WTC11 (cell line): ENCODE data around the gene STIMATE.

Experiments
- CTCF ChIP-seq: fragments of 200-600 bp; IDR thresholded peaks from 2 replicates; pipeline ENCODE4 v1.8.0; 2022; ENCODE audit warnings: antibody characterized with exemption
- E2F4 ChIP-seq: sonication (generic); formaldehyde crosslinking; IDR thresholded peaks from 2 replicates; pipeline ENCODE4 v1.8.1; 2022; ENCODE audit warnings: low read depth, mild to moderate bottlenecking, moderate library complexity, missing genetic modification reagents, borderline replicate concordance
- ESRRA ChIP-seq: sonication (generic); formaldehyde crosslinking; IDR thresholded peaks from 2 replicates; pipeline ENCODE4 v1.8.1; 2022; ENCODE audit warnings: mild to moderate bottlenecking, missing genetic modification reagents, borderline replicate concordance
- GRHL2 ChIP-seq: fragments of 250-450 bp; sonication (Bioruptor Pico); IDR thresholded peaks from 2 replicates; pipeline ENCODE4 v1.8.0; 2022; ENCODE audit warnings: mild to moderate bottlenecking, moderate library complexity; ENCODE audit not compliant: insufficient replicate concordance, severe bottlenecking
- IRF2 ChIP-seq: sonication (generic); formaldehyde crosslinking; IDR thresholded peaks from 2 replicates; pipeline ENCODE4 v1.8.0; 2022; ENCODE audit warnings: low read depth, missing genetic modification reagents, borderline replicate concordance
- JAZF1 ChIP-seq: fragments of 250-450 bp; sonication (Bioruptor Pico); IDR thresholded peaks from 2 replicates; pipeline ENCODE4 v1.9.0; 2021; ENCODE audit warnings: moderate library complexity, mild to moderate bottlenecking, inconsistent platforms
- NFE2L1 ChIP-seq: sonication (generic); formaldehyde crosslinking; IDR thresholded peaks from 2 replicates; pipeline ENCODE4 v1.8.1; 2023; ENCODE audit warnings: missing genetic modification reagents
- SP1 ChIP-seq: sonication (generic); formaldehyde crosslinking; conservative IDR thresholded peaks from 2 replicates; pipeline ENCODE4 v1.8.1; 2022; ENCODE audit warnings: missing genetic modification reagents
- STAT6 ChIP-seq: sonication (generic); formaldehyde crosslinking; conservative IDR thresholded peaks from 2 replicates; pipeline ENCODE4 v1.8.1; 2023; ENCODE audit warnings: mild to moderate bottlenecking, low read depth, missing genetic modification reagents, moderate library complexity
- TEAD4 ChIP-seq: sonication (generic); formaldehyde crosslinking; IDR thresholded peaks from 2 replicates; pipeline ENCODE4 v1.8.0; 2022; ENCODE audit warnings: mild to moderate bottlenecking, missing genetic modification reagents
- ZNF219 ChIP-seq: sonication (generic); formaldehyde crosslinking; IDR thresholded peaks from 2 replicates; pipeline ENCODE4 v1.8.0; 2023; ENCODE audit warnings: missing genetic modification reagents, mild to moderate bottlenecking, borderline replicate concordance
- ZNF416 ChIP-seq: fragments of 250-450 bp; sonication (Bioruptor Pico); IDR thresholded peaks from 2 replicates; pipeline ENCODE4 v1.9.0; 2021; ENCODE audit warnings: mild to moderate bottlenecking, inconsistent platforms

- TF ChIP-seq ESRRA (CRISPR knock-in tag) (no peak), IRF2 (CRISPR knock-in tag) (no peak), STAT6 (CRISPR knock-in tag) (no peak), ZNF219 (no peak), SP1 (CRISPR knock-in tag) (no peak), CTCF (no peak), TEAD4 (CRISPR knock-in tag) (no peak), JAZF1 (CRISPR knock-in tag) (no peak), GRHL2 (no peak), ZNF416 (CRISPR knock-in tag) (no peak), NFE2L1 (CRISPR knock-in tag) (no peak), E2F4 (CRISPR knock-in tag) (no peak)
These were observed 40.7 kb downstream of the STIMATE start for GRCh38 chr3:52856666-52857065.
